Neural progenitor cell (in vitro differentiated cells): ENCODE measurements around the gene TTC27.

Experiments used
- EZH2 ChIP-seq: fragments of 200-600 bp; sonication (generic); IDR thresholded peaks from 2 replicates; pipeline ENCODE4 v1.6.1; 2017; ENCODE audit warnings: antibody characterized with exemption, mild to moderate bottlenecking, moderate library complexity
- EZH2phosphoT487 ChIP-seq: fragments of 200-600 bp; sonication (generic); IDR thresholded peaks from 2 replicates; pipeline ENCODE4 v1.6.1; 2017; ENCODE audit warnings: antibody characterized with exemption
- TF ChIP-seq, protein P1 (sequence below): fragments of 200-600 bp; sonication (generic); IDR thresholded peaks from 2 replicates; pipeline ENCODE4 v1.5.1; 2017; ENCODE audit warnings: antibody characterized with exemption, mild to moderate bottlenecking

DNA sequence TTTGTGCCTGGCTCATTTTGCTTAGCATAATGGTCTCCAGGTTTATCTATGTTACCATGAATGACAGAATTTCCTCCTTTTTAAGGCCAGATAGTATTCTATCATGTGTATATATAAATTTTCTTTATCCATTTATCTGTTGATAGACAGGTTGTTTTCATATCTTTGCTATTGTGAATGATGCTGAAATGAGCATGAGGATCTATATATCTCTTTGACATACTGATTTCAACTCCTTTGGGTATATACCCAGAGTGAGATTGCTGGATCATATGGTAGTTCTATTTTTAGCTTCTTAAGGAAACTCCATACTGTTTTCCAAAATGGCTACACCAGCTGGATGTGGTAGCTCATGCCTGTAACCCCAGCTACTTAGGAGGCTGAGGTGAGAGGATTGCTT is 232.5 kb downstream of the TTC27 start:
- TF ChIP-seq, protein P1, sequence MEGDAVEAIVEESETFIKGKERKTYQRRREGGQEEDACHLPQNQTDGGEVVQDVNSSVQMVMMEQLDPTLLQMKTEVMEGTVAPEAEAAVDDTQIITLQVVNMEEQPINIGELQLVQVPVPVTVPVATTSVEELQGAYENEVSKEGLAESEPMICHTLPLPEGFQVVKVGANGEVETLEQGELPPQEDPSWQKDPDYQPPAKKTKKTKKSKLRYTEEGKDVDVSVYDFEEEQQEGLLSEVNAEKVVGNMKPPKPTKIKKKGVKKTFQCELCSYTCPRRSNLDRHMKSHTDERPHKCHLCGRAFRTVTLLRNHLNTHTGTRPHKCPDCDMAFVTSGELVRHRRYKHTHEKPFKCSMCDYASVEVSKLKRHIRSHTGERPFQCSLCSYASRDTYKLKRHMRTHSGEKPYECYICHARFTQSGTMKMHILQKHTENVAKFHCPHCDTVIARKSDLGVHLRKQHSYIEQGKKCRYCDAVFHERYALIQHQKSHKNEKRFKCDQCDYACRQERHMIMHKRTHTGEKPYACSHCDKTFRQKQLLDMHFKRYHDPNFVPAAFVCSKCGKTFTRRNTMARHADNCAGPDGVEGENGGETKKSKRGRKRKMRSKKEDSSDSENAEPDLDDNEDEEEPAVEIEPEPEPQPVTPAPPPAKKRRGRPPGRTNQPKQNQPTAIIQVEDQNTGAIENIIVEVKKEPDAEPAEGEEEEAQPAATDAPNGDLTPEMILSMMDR: no peak
- no peak for TF ChIP-seq EZH2phosphoT487
- TF ChIP-seq EZH2: no peak
